Mucosa of descending colon (tissue), 3 donors: ENCODE measurements around the gene KLF13. TPM values are rescaled to one million over a fixed set of nuclear protein-coding genes. Genes with fewer than 3 reads are reported as not detected.

Experiments used
- ATAC-seq: fragments of 200-7000 bp; cut with Tn5 transposase; one replicate; pipeline ENCODE4 v1.9.1; 2020; ENCODE audit warnings: mild to moderate bottlenecking, moderate library complexity
- DNase-seq, 3 donors: peaks; one replicate each; pipeline ENCODE4 v3.0.0-alpha.2; 2020
- H3K36me3 ChIP-seq: fragments of 200-600 bp; one replicate; pipeline ENCODE4 v1.8.0; 2021; ENCODE audit warnings: low read depth, mild to moderate bottlenecking
- H3K4me1 ChIP-seq: fragments of 200-600 bp; one replicate; pipeline ENCODE4 v1.8.0; 2021; ENCODE audit warnings: low read depth, mild to moderate bottlenecking
- H3K4me3 ChIP-seq: fragments of 200-600 bp; one replicate; pipeline ENCODE4 v1.8.0; 2021; ENCODE audit warnings: mild to moderate bottlenecking
- H3K9me3 ChIP-seq: fragments of 200-600 bp; one replicate; pipeline ENCODE4 v1.8.0; 2021; ENCODE audit warnings: mild to moderate bottlenecking
- CTCF ChIP-seq: fragments of 200-600 bp; IDR thresholded peaks from one replicate; pipeline ENCODE4 v1.8.0; 2022; ENCODE audit warnings: antibody characterized with exemption, mild to moderate bottlenecking
- intact Hi-C, 2 donors: fragments of 100-400 bp; cut with DNase I in 1 of 2; cut with micrococcal nuclease in 1 of 2; formaldehyde crosslinking; loops; one replicate each; pipeline versions ENCODE4 v1.11.0 to v1.11.1; 2022; cut with DNase I, micrococcal nuclease
- total RNA-seq, 3 donors: library from RNA; stranded (reverse); fragmentation: NEBNext Ultra II Directional in 2 of 3; extraction: Animal tissue kit (Norgen Biotek cat#: 25700) in 2 of 3; gene quantifications; one replicate each; pipeline versions ENCODE4 v1.2.1 to v1.2.4, GENCODE V29; 2021 to 2023
- donor health status: DM: no; HTN: no; CAD: no; lungs with moderate emphysema.
- donor health status: DM: no; HTN: no; CAD: no.
- donor health status: DM: no; HTN: yes; CAD: no.

The KLF13 gene
- total RNA-seq, 3 donors from 2014 or later = 72.4 to 107 (median 91.2) TPM

- TF ChIP-seq CTCF = no peak
- H3K36me3 ChIP-seq = no peaks in the 10 kb centered on the region
- intact Hi-C loops = no loop called here
Measured at GRCh38 chr15:31415201-31415600, 88.6 kb downstream of the KLF13 start.

GRCh38 chr15:31419820-31420219 is 93.2 kb downstream of the KLF13 start:
- ATAC-seq = no peak
- intact Hi-C loops = no loop called here
- TF ChIP-seq CTCF = no peak
- DNase-seq = no peak
- H3K4me3 ChIP-seq = no peak overlapping the region
- H3K36me3 ChIP-seq = no peaks in the 10 kb centered on the region
- H3K4me1 ChIP-seq = no peaks in the 10 kb centered on the region
- H3K9me3 ChIP-seq = peaks cover 19% of the 10 kb centered on the region

More at GRCh38 chr15:31415201-31415600, 88.6 kb downstream of the KLF13 start:
- Histone ChIP-seq H3K9me3 (peaks cover 14% of the 10 kb centered on the region), H3K4me1 (no peaks in the 10 kb centered on the region), H3K4me3 (no peak overlapping the region)
- ATAC-seq (no peak), DNase-seq (no peak)

GRCh38 chr15:31427411-31427810 is 100.8 kb downstream of the KLF13 start:
- Histone ChIP-seq H3K36me3 (no peaks in the 10 kb centered on the region), H3K9me3 (no peaks in the 10 kb centered on the region), H3K4me3 (no peak overlapping the region), H3K4me1 (no peaks in the 10 kb centered on the region)
- ATAC-seq = no peak
- no peak for TF ChIP-seq CTCF
- DNase-seq = no peak
- intact Hi-C loops = no loop called here

Other genes starting within 250 kb of the KLF13 start
- not detected for gene TRPM1, start 225.1 kb upstream of the KLF13 start, total RNA-seq